Measurements from ENCODE around the gene PGAP1. TPM values are rescaled to one million over a fixed set of nuclear protein-coding genes. Genes with fewer than 3 reads are reported as not detected.

The PGAP1 gene
- polyA plus RNA-seq, 1 of the 3 experiments (the other 2 are of a cell fraction), result 3.4 TPM

DNA sequence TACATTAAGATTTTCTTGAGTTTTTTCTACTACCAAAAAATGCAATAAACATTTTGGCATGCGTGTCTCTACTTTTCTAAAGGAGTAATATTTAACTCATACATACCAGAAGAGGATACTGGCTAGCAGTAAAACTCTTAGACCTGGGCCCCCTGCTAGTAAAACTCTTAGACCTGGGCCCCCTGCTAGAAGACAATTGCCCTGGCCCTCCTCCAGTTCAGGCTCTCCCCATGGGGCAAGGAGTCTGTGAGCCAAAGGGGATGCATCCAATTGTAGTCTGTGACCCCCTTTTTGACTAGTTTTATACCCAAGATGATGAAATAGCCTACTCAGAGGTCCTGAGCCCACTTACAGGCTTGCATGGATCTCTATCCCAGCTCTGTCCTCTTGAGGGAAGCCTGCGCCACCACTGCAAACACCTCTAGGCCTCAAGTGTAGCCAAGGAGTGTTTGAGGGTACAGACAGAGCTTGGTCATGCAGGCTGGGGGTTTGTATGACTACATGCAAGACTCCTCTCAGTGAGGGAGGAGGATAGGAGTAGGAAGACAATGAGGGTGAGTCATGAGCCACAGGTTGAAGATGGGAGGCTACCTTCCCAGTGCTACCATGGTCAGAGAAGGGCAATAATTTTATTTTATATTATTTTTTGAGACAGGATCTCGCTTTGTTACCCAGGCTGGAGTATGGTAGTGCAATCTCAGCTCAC, 45.2 kb upstream of the PGAP1 start:
- Histone ChIP-seq H3K9ac (no peak overlapping the region), H3K79me2 (ENCODE audit: insufficient read depth) (no peaks in the 10 kb centered on the region), H3K4me1 (ENCODE audit: control insufficient read depth in 1 of 2, insufficient read depth in 2 of 2, low read depth in 1 of 2, low read length in 1 of 2) (no peaks in the 10 kb centered on the region), H3K27ac (ENCODE audit: low read depth in 2 of 2, low read length in 1 of 2) (no peak overlapping the region), H3K4me2 (no peak overlapping the region), H3K9me2 (no peaks in the 10 kb centered on the region), H3F3A (replicated peaks; ENCODE audit: insufficient read depth) (no peaks in the 10 kb centered on the region), H3K36me3 (replicated peaks in 1 of 2; ENCODE audit: control insufficient read depth in 1 of 2, insufficient read depth in 2 of 2, low read length in 1 of 2) (no peaks in the 10 kb centered on the region), H3K9me3 (no peaks in the 10 kb centered on the region; the same call in 1 of the 2 replicates), H2AFZ (ENCODE audit: low read depth) (no peak overlapping the region), H4K20me1 (ENCODE audit: insufficient read depth) (no peaks in the 10 kb centered on the region), H3K27me3 (ENCODE audit: insufficient read depth) (no peaks in the 10 kb centered on the region), H3K4me3 (ENCODE audit: low read depth in 2 of 2, low read length in 1 of 2) (no peak overlapping the region)
- POLR2A ChIA-PET, result no interaction called here
- TF ChIP-seq EZH2phosphoT487 (IDR thresholded peaks at IDR 0.05; ENCODE audit: borderline replicate concordance, low read depth), result no peak
- no peak for TF ChIP-seq TEAD4 (IDR thresholded peaks at IDR 0.05; ENCODE audit: borderline replicate concordance, insufficient read depth)
- TF ChIP-seq CHD2 (IDR thresholded peaks at IDR 0.05; ENCODE audit: low read length, partially characterized antibody), result no peak
- no peak for TF ChIP-seq POLR2AphosphoS5 (IDR thresholded peaks at IDR 0.05; ENCODE audit: low read depth, low read length)
- TF ChIP-seq RFX5 (IDR thresholded peaks at IDR 0.05; ENCODE audit: low read length), result no peak
- TF ChIP-seq, protein P1, sequence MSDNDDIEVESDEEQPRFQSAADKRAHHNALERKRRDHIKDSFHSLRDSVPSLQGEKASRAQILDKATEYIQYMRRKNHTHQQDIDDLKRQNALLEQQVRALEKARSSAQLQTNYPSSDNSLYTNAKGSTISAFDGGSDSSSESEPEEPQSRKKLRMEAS (IDR thresholded peaks at IDR 0.05; ENCODE audit: low read depth), result no peak
- no peak for TF ChIP-seq TAF1 (IDR thresholded peaks at IDR 0.05; ENCODE audit: borderline replicate concordance, low read depth, low read length)
- no peak for TF ChIP-seq FOSL2 (IDR thresholded peaks at IDR 0.05; ENCODE audit: borderline replicate concordance, low read depth)
- no peak for TF ChIP-seq FOXJ3 (CRISPR knock-in tag; IDR thresholded peaks at IDR 0.05)
- TF ChIP-seq RAD21 (IDR thresholded peaks at IDR 0.05; ENCODE audit: low read length), result no peak
- TF ChIP-seq IRF3 (IDR thresholded peaks at IDR 0.05; ENCODE audit: low read depth, low read length), result no peak
- TF ChIP-seq FOXM1 (IDR thresholded peaks at IDR 0.05; ENCODE audit: low read depth), result no peak
- no peak for TF ChIP-seq MEF2A (IDR thresholded peaks at IDR 0.05; ENCODE audit: borderline replicate concordance, low read depth)
- no peak for TF ChIP-seq YY1 (IDR thresholded peaks at IDR 0.05; ENCODE audit: low read depth)
- no peak for TF ChIP-seq ZBTB33 (IDR thresholded peaks at IDR 0.05; ENCODE audit: borderline replicate concordance, low read depth)
- no peak for TF ChIP-seq SMC3 (IDR thresholded peaks at IDR 0.05; ENCODE audit: low read depth, low read length)
- no peak for TF ChIP-seq RXRA (IDR thresholded peaks at IDR 0.05; ENCODE audit: borderline replicate concordance, low read depth)
- TF ChIP-seq, protein P2, sequence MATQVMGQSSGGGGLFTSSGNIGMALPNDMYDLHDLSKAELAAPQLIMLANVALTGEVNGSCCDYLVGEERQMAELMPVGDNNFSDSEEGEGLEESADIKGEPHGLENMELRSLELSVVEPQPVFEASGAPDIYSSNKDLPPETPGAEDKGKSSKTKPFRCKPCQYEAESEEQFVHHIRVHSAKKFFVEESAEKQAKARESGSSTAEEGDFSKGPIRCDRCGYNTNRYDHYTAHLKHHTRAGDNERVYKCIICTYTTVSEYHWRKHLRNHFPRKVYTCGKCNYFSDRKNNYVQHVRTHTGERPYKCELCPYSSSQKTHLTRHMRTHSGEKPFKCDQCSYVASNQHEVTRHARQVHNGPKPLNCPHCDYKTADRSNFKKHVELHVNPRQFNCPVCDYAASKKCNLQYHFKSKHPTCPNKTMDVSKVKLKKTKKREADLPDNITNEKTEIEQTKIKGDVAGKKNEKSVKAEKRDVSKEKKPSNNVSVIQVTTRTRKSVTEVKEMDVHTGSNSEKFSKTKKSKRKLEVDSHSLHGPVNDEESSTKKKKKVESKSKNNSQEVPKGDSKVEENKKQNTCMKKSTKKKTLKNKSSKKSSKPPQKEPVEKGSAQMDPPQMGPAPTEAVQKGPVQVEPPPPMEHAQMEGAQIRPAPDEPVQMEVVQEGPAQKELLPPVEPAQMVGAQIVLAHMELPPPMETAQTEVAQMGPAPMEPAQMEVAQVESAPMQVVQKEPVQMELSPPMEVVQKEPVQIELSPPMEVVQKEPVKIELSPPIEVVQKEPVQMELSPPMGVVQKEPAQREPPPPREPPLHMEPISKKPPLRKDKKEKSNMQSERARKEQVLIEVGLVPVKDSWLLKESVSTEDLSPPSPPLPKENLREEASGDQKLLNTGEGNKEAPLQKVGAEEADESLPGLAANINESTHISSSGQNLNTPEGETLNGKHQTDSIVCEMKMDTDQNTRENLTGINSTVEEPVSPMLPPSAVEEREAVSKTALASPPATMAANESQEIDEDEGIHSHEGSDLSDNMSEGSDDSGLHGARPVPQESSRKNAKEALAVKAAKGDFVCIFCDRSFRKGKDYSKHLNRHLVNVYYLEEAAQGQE (IDR thresholded peaks at IDR 0.05; ENCODE audit: low read depth, low read length), result no peak
- no peak for TF ChIP-seq USF1 (IDR thresholded peaks at IDR 0.05; ENCODE audit: borderline replicate concordance, low read depth)
- no peak for TF ChIP-seq GATA2 (CRISPR knock-in tag; IDR thresholded peaks at IDR 0.05)
- CTCF ChIA-PET, result interaction anchor here (0.6 kb wide), 2 partner anchors 348 to 616 kb away, joined by 3 read pairs; no protein-coding TSS in a partner anchor
- DNase-seq, result no peak
- 91% methylated on average over 3 of the region's 3 CpGs for WGBS (ENCODE audit: low lambda C conversion rate)
